ENCODE data around the gene GNB1L.

The GNB1L gene

DNA sequence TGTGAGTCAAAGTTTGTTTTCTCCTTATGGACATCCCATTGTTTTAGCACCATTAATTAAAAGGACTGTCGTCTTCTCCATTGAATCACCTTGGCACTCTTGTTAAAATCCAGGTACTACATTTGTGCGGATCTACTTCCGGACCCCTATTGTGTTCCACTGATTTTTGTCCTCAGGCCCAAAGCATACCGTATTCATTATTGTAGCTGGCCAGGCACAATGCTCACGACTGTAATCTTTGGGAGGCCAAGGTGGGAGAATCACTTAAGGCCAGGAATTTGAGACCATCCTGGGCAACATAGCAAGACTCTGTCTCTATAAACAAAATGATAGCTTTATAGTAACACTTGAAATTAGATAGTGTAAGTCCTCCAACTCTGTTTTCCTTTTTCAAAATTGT, 8.9 kb upstream of the GNB1L start:
- DNase-seq (ENCODE audit: low read depth), result no peak

DNA sequence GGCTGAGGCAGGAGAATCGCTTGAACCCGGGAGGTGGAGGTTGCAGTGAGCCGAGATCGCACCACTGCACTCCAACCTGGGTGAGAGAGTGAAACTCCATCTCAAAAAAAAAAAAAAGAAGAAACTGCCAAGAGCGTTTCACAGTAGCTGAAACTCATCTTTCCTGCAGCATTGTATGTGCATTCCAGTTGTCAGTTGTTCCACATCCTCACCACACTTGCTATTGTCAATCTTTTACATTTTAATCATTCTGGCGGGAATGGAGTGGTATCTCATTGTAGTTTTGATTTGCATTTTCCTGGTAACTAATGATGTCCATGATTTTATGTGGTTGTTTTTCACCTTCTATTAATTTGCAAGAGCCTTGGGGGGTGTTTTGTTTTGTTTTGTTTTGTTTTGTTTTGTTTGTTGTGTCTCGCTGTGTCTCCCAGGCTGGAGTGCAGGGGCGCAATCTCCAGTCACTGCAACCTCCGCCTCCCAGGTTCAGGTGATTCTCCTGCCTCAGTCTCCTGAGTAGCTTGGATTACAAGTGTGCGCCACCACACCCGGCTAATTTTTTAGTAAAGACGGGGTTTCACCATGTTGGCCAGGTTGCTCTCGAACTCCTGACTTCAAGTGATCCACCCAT, 8.1 kb upstream of the GNB1L start:
- no peak for DNase-seq (ENCODE audit: low read depth)

DNA sequence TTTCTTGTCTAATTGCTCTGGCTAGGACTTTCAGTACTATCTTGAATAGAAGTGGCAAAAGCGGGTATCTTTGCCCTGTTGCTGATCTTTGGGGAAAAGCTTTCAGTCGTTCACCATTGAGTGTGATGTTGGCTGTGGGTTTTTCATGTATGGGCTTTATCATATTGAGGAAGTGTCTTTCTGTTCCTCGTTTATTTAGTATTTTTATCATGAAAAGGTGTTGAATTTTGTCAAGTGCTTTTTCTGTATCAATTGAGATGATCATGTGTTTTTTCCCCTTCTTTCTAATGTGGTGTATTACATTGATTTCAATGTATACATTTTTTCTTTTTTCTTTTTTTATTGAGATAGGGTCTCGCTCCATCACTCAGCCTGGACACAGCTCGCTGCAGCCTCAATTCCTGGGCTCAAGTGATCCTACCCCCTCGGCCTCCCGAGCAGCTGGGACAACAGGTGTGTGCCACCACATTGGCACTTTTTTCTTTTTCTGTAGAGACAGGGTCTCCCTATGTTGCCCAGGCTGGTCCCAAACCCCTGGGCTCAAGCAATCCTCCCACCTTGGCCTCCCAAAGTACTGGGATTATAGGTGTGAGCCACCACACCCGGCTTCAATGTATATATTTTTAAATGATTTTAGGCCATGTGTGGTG, 5.3 kb upstream of the GNB1L start:
- DNase-seq (ENCODE audit: low read depth), result no peak

DNA sequence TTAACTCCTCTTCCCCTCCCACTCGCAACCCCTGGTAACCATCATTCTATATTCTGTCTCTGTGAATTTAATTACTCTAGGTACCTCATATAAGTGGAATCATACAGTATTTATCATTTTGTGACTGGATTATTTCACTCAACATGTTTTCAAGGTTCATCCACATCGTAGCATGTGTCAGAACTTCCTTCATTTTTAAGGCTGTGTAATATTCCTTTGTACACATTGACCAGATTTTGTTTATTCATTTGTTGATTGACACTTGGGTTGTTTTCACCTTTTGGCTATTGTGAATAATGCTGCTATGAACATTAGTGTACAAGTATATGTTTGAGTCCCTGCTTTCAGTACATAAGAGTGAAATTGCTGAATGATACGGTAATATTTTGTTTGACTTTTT, 2.7 kb upstream of the GNB1L start:
- no peak for DNase-seq (ENCODE audit: low read depth)

DNA sequence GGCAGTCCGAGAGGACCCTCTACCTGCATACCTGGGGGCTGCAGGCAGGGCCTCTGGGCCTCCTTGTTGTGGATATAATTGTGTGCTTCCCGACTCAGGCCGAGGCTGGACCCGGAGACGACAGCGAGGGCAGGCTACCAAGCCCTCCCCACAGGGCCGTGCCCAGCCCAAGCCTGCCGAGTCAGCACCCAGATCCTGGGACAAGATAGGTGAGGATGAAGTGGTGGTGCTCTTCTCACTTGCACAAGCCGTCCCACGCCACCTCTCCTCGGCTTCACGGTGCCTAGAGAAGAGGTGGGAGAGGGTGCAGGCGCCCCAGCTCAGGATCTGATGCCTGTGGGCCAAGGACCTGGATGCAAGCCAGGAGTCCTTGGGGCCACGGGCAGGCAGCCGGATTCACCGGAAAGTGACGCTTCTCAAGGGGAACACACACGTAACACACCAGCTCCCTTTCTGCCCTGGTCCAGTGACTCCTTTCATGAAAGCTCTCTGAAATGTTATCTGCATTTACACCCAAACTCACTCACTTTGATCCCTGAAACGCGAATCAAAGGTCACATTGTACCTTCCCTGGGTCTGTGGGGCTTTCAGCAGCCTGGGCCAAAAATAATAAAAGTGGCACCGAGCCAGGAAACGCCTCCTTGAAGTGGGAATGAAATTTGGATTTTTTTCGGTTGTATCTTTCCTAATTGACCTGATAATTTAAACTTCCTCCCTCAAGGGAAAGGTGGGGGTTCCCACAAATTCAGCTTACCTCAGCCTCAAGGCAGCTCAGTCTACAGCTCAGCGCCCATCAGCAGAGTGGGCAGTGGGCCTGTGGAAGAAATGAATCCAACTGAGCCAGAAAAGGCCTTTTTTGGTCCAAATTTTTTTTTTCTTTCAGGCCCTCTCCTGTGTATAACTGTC, 1.1 kb upstream of the GNB1L start:
- DNase-seq (ENCODE audit: low read depth), result peak; percentile 53

DNA sequence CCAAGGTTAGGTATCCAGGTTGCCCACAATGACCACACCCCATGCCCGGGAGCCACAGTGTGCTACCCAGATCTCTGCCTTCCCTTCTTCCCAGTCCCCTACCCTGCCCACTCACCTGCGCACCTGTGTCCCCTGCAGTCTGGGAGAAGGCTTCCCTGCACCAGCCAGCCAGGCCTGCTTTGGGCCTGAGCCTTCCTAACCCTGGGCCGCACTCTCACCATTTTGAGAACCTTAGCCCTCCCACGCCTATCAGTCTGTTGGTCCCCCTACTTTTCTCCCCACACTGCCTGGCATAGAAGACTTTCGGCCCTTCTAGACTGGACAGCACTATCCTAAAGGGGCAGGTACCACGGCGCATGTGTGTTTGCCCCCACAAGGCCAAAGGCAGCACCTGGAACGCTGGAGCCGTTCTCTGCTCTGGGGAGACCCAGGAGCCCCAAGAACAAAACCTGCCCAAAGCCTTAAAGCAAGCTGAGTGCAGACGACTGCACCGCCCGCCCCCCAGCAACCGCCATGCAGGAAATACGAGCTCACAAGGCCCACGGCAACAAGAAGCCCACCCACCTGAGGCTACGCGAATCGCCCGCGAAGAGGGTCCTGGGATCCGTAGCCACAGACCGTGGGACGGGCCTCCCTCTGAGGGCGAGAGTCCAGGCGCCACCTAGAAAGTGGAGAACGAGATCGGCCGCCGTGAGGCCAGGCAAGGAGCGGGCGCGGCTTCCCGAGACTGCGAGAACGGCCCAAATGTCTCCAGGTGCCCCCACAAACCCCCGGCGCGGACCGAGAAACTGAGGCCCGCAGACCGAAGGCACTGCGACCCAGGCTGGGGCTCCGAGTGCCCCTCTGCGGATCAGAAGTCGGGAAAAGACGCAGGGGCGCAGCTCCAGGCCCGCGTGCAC, 546 bp downstream of the GNB1L start:
- no peak for DNase-seq (ENCODE audit: low read depth)

DNA sequence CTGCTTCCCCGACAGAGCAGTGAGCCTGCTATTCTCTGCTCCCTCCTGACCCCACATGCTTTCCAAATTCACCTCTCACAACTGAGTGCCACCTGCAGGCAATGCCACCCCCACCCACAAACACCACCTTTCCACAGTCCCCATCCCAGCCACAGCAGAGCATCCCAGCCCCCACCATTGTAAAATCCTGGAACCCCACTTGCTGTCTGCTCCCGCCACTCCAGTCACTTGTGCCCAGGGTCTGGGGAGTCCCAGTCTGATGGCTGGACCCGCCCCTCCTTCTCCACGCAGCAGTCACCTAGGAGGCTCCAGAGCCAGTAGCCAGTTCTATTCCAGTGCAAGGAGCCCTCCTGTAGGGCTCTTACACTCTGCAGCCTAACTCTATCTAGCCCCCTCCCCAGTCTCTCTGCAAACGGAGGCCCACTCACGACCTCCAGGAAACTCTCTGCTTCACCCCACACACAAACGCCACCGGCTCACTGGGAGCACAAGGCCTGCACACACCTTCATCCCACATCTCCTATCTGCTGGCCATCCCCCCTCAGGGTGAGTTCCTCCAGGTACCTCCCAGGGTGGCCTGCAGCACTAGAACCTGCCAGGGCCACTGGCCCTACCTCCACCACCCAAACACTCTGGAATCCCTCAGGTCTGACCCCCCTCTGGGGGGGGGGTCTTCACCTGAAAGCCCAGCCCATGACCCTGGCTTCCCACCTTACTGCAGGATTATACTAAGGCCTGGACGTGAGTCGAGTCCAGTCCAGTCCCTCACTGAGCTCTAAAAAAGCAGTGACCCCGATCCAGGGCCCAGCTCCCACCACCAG, 1.4 kb downstream of the GNB1L start:
- no peak for DNase-seq (ENCODE audit: low read depth)

DNA sequence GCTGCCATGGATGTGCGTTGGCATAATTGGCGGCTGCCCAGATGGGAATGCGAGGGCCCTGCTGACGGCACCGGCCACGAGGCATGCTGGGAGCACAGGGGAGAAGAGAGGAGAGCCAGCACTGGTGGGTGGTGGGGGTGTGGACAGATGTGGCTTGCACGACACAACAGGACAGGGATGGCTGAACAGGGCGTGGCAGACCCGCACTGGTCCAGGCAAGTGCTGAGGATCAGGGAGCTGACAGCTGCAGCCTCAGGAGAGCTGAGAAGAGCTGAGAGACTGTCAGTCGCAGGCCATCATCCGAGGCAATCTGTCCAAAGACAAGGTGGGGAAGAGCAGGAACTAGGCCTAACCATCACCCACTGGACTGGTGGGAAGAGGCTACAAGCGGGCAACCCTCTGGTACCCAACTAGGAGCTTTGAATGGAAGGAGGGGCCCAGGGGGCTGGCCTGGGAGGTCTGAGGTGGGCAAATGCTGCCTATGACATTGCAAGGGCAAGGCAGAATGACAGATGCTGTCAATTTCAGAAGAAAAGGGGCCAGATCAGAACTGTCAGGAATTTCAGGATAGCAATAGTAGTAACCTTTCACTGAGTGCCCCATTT, 2.4 kb downstream of the GNB1L start:
- DNase-seq (ENCODE audit: low read depth), result no peak

DNA sequence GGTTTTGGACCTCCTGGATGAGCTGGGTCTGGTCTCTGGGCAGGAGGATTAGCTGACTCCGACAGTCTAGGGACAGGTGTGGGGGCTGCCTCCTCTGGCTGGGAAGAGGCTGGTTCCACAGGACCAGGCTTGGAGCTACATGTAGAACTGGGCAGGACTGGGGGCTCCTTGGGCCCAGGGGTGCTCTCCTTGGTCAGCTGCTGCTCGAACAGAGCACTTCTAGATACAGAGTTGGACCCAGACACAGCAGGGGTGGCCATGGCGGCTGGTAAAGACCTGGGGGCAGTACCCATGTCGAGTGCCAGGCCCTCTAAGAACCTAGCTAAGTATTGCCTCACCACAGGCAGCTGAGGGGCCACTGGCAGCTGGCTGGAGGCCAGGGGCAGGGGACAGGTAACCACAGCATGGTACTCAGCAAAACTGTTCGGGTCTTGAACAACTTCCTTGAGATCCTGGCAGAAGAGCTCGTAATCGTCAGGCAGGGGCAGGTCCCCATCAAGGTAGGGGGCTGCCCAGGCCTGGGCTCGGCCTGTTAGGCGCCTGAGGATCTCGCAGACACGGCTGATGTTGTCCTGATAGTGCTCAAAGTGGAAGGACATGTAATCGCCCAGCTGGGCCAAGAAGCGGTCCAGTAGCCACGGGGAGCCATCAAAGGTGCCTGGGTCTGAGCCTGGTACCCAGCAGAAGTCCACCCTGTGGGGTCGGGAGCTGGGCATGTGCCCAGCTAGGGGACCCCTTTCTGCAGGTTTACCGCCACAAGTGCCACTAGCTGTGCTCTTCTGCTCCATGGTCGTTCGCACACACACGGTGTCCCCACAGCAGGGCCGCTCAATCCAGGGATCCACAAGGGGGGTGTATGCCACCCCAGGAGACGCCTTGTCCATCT, 3.1 kb downstream of the GNB1L start:
- DNase-seq (ENCODE audit: low read depth), result no peak

DNA sequence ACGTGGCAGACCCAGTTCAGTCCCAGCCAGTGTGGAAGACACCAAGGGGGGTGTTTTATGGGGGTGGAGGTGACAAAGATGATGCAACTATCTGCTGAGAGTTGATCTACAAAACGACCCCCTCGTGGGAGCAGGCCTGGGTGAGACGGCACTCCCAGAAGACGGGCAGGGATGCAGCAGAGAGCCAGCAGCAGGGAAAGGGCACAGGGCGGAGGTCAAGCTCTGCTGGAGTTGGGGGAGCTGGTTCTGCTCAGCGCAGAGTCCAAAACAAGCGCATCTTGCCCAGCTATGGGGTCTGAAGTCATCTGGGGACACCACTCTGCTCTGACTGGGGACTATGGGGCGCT, 3.9 kb downstream of the GNB1L start:
- DNase-seq (ENCODE audit: low read depth), result no peak

DNA sequence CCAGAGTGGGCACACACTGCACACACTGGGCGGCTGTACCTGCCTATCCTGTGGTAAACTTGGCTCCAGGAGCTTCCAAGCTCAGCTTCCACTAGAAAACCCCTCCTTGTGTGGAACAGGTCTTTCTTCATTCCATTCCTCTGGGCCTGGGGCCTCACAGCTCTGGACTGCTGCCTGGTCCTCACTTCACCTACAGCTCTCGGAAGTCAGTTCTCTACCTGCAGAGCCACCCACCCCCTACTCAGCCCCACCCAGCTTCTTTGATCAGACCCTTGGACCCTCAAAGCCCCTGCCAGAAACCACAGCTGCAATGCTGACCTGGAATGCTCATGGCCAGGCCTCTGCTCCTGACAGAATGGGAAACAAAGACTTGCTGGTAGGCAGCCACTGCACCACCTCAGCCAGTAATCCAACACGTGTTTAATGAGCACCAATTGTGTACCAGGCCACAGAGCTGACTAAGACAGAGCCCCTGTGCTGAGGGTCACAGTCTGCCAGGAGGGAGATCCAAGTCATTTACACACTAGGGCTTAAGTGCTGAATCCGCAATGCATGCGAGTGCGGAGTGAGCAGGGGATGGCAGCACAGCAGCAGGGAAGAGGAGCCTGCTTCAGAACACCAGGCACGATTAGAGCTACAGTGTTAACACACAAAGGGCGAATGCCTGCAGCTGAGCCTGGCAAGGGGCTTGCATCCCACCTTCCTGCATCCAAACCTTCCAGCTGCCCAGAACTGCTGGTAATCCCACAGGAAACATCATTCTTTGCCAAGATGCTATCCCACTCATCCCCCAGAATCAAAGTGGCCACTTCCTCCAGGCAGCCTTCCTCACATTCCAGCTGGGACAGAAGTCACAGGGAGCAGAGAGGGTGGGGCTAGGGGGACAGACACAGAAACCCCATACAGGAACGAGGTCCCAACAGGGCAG, 4.6 kb downstream of the GNB1L start:
- no peak for DNase-seq (ENCODE audit: low read depth)

DNA sequence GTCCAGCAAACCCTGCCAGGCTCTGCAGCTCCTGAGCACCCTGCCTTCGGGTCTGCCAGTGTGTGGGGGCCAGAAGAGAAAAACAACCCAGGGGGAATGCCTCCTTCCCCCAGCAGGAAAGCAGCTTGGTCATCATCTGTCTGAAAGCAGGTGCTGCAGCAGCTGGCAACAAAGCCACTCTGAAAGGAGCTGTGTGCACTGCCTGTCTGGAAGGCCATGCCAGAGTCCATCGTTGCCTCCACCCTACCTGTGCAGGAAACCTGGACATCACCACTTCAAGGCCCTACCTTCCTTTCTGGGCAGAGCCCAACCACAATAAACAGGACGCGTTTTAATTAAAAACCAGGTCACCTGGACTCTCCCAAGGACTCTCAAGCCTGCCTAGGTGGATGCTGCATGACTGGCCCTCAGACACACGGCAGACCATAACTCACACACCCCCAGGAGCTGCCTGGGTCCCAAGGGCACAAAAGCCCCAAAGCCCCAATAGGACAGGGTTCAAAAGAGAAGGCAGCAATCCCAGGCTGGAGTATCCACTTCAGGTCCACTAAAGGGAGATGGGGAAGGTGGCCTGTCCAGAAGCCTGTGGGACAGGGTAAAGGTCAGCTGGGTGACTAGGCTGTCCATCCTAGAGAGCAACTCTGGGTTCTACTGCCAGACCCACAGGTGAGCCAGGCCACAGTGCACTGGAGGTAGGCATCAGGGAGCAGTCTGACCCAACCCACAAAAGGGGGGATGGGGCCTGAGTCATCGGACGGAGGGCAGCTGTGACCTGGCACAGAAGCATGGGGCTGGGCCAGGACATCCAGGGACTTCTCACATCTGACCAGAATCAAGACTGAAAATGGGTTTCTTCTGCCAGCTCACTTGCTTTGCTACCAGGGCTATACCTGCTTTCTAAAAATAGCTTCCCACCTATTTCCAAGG, 6.1 kb downstream of the GNB1L start:
- peak; percentile 23 for DNase-seq (ENCODE audit: low read depth)

DNA sequence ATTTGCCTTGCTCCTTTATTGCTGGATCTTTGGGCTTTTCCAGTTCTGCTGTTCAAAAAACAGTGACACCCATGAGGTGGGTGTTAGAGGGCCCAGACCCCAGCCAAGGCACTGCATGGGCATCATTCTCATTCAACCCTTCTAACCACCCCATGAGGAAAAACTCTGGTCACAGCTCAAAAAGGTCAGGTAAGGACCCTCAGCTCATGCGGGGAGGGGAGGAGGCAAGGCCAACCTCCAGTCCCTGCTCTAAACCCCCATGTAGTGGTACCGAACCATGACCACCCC, 7.4 kb downstream of the GNB1L start:
- no peak for DNase-seq (ENCODE audit: low read depth)

DNA sequence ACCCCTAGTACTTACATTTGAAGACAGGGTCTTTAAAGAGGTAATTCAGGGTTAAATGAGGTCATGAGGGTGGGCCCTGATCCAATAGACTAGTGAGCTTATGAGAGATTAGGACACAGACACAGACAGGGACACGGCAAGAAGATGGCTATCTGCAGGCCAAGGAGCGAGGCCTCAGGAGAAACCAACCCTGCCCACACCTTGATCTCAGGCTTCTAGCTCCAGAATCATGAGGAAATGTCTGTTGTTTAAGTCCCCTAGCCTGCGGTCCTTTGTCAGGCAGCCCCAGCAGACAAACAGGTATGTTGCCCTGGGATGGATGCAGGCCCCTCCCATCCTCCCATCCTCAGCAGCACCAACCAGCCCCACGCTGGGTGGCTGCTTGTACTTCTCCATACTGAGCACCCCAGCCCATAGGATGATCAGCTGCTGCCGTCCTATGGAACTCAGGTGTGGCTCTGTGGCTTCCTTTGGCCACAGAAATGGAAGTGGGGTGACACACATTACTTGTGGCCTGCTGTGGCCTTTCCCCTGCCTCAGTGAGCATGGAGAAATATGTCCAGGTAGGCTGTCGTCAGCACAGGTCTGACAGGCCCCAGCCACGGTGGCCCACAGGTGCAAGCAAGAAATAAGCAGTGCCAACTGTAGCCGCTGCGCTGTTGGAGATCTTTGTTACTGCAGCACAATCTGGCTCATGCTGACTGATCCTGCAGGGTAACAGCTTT, 7.9 kb downstream of the GNB1L start:
- no peak for DNase-seq (ENCODE audit: low read depth)

DNA sequence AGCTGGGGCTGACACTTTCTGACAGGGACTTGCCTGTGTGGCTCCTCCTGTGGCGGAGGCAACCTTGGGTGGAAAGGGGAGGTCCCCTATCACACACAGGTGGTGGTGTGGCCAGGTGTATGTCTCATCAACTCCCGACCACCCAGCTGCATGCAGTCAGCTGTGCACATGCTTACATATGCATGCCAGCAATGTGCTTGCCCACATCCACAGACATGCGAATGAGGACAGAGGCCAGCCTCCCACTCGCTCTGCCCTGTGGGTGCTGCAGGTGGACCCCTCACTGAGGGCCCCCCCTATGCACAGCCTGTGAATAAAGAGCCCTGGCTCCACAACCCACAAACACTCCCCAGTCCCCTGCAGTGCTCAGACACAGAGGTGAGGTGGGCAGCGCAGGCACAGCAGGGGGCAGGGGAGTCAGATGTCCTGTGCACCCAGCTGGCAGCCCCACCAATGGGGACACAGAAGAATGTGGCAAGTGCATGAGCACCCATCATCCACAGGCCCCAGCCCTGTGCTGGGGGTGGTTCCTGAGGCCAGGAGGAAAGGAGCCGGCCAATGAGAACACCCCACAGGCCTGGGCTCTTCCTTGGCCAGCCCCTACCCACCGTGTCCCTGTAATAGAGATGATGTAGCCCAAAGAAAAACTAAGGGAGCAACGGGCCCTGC, 9.5 kb downstream of the GNB1L start:
- no peak for DNase-seq (ENCODE audit: low read depth)

DNA sequence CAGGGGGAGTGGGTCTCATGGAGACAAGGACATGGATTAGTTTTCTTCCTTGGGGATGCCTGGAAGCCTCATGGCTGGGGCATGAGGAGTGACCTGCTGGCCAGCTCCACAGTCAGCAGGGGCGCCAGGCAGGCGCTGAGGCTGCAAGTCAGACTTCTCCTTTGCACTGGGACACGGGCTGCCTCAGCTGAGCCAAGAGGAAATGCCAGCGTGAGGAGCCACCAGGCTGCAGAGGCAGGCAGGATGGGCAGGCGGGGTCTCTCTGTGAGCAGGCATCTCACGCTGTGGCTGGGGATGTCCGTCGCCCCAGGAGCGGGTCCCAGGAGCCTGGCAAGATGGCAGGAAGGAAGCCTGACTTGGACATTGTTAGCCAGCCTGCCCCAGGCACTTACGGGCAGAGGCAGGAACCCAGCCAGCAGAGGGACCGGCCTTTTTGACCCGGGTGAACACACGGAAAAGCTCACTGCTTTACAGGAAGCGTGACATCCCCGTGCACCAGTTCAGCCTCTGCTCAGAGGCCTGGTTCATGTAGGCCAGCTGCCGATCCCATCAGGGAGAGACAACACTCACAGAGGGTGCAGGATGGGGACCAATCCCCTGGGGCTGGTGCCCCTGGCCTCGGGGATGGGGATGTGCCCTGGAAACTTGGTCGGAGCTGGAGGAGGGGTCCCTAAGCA, 10.2 kb downstream of the GNB1L start:
- no peak for DNase-seq (ENCODE audit: low read depth)
